GM19372 (cell line): Measurements from ENCODE around the gene P2RY12.

Experiments used
- ATAC-seq: cut with Tn5 transposase; IDR thresholded peaks from one replicate; pipeline ENCODE4 v1.9.1; 2021; ENCODE audit warnings: mild to moderate bottlenecking, low read depth, moderate library complexity; ENCODE audit not compliant: unreplicated experiment

The P2RY12 gene

GRCh38 chr3:151384741-151385174 is at the start of gene P2RY12:
TSS of gene P2RY12 (minus strand) at chr3:151384753. CDS start at chr3:151338845, 45,908 bp downstream.
- no peak for ATAC-seq

- no peak for ATAC-seq
Observed at GRCh38 chr3:151432616-151433372, 48.2 kb upstream of the P2RY12 start.

DNA sequence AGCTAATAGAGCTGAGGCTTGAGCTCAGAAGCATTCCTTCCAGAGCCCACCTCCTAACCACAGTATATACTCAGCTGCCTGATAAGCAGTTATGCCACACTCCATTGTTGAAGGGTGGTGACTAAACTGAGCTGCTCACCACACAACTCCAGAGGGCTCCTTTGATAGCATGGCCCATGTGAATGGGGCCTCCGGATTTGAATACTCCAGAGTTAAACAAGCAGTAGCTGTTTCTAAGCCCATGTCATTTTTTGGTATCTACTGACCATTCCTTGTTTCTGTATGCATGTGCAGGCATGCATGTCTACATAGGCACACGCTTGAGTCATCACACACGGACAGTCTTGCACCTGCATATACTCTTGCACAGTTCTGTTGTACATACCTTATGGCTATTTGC is 47.4 kb upstream of the P2RY12 start:
- ATAC-seq: no peak

DNA sequence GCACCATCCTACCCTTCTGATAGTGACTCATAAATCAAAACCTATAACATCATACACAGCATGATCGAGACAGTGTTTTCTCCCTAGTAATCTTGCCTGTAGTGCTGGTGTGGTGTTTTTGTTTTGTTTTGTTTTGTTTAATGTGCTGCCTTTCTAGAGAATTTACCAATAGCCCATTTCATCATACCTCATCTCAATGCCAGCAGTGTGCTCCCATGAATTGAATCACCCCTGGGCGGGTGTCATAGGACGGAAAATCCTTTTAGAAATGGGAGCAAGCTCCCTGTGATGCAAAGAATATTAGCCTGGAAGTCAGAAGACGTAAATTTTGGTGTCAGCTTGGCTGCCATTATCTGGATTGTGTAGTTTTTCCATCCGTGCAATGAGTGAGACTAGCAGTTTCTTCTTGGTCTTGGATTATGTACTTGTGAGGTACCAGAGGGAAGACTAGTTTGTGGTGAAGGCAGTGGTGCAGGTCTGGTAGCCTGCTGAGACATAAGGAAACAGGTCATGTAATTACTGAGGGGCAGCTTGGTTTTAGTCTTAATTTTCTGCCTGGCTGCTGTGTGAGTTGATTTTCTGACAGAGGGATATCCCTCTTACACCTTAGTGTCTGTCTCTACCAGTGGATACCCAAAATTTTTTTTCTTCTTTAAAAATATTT is 46.4 kb upstream of the P2RY12 start:
- no peak for ATAC-seq

DNA sequence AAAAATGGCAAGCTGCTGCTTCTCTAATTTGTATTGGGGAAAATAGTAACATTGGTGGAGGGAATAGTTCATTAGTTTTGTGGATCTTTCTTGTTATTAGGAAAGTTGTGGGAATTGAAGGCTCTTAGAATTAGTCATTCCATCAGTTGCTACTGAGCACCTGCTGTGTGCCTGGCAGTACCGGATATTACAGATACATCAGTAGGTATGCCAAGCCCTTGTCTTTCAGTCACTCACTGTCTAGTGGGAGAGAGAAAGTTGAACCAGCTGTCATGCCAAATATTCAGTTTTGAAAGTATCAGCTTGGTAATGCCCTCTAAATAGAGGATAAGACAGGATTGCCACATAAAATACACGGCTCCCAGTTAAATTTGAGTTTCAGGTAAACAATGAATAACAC is 43.8 kb upstream of the P2RY12 start:
- no peak for ATAC-seq

DNA sequence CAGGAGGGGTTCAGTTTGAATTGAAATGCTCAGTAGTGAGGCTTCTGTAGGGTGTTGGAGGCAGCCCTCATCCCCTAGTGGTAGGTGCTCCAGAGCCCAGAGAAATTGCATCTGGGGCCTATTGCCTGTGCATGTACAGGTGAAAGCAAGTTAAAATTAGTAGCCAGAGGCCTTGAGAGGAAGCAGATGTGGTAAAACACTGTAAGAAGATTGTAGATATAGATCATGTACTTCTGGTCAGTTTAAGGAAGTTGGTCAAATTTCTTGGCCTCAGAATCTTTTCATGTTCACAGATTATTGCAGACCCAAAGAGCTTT is 41.7 kb upstream of the P2RY12 start:
- peak; percentile 90 for ATAC-seq

- ATAC-seq: peak; percentile 25
Observed at GRCh38 chr3:151425627-151426340, 41.2 kb upstream of the P2RY12 start.

- ATAC-seq: no peak
Observed at GRCh38 chr3:151423091-151423490, 38.5 kb upstream of the P2RY12 start.

- ATAC-seq: no peak
Observed at GRCh38 chr3:151421938-151422337, 37.4 kb upstream of the P2RY12 start.

- no peak for ATAC-seq
Observed at GRCh38 chr3:151419806-151420205, 35.3 kb upstream of the P2RY12 start.

GRCh38 chr3:151415289-151415688 is 30.7 kb upstream of the P2RY12 start:
- no peak for ATAC-seq

GRCh38 chr3:151412989-151413388 is 28.4 kb upstream of the P2RY12 start:
- no peak for ATAC-seq

GRCh38 chr3:151410891-151411559 is 26.5 kb upstream of the P2RY12 start:
- no peak for ATAC-seq

GRCh38 chr3:151407928-151408327 is 23.4 kb upstream of the P2RY12 start:
- ATAC-seq: no peak

- ATAC-seq: no peak
Observed at GRCh38 chr3:151404316-151404715, 19.8 kb upstream of the P2RY12 start.

GRCh38 chr3:151403246-151403645 is 18.7 kb upstream of the P2RY12 start:
- ATAC-seq: no peak

DNA sequence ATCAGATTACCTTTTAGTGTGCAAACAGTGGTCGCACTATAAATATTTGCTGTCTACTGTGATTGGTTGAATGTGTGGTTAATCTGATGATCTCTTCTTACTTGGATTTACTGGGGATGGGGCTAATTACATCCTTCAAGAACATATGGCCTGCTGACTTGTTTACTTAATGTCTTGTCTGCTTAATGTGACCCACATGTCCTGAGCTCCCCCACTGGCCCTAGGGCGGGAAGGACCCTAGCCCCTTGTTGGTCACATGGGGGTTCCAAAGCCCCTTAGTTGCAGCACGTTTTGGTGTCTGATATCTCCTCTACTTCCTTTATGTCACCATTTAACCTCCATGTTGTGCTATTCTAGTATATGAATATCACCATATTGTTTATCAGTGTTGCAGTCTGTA is 17.8 kb upstream of the P2RY12 start:
- ATAC-seq: no peak

GRCh38 chr3:151400341-151400740 is 15.8 kb upstream of the P2RY12 start:
- ATAC-seq: no peak

- ATAC-seq: no peak
Observed at GRCh38 chr3:151398895-151399294, 14.3 kb upstream of the P2RY12 start.

DNA sequence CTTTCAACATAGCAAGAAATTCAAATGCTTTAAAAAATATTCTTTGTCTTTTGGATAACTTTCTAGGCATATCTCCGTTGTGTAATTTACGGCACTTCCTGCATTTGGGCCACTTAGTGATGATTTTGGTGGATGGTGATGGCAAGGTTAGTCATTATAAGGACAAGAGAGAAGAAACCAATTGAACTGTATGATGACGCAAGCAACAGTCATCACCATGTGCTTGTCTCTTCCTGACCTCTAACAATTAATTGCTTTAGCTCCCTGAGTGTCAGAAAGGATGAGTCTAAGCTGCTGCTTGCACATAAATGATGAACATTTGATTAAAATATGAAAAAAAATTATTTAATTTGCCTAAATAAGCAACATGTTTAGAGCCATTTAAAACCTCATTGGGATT is 11.3 kb upstream of the P2RY12 start:
- ATAC-seq: no peak

DNA sequence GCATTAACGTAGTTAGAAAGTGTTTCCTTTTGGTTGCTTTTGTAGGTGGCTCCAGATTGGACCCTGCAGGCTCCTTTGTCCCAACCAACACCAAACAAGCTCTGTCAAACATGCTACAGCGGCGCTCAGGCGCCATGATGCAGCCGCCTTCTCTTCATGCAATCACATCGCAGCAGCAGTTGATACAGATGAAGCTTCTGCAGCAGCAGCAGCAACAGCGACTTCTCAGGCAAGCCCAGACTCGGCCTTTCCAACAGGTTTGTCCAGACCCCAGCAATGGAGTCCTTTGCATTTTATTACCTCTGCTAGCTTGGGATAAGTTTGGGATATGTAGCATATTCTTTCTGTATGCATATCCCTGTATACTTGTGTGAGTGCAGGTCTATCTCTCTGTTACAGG is 10.1 kb upstream of the P2RY12 start:
- ATAC-seq: no peak
